OCI-LY7 (cell line): ENCODE results near the gene PSMC4. TPM values are rescaled to one million over a fixed set of nuclear protein-coding genes. Genes with fewer than 3 reads are reported as not detected.
A peak's percentile ranks its signal among the peaks of the same experiment; 100 is the strongest.

ENCODE experiments used
- BruUV-seq: library from RNA; stranded (reverse); fragments of 400-500 nt; replicated peaks from 2 replicates; lab custom pipeline; 2021; lab: Mats Ljungman, UMichigan
- CTCF ChIA-PET: fragments of 300-600 bp; sonication (Branson Sonifier 250); formaldehyde crosslinking; loops from one replicate; lab custom pipeline; 2022; ENCODE audit warnings: antibody characterized with exemption; ENCODE audit not compliant: unreplicated experiment; lab: Charles Lee
- POLR2A ChIA-PET: fragments of 300-600 bp; sonication (Branson Sonifier 250); formaldehyde crosslinking; loops from one replicate; lab custom pipeline; 2022; ENCODE audit warnings: antibody characterized with exemption; lab: Charles Lee
- DNase-seq: peaks from one replicate; pipeline ENCODE4 v3.0.0-alpha.2; 2015; ENCODE audit warnings: low spot score
- H2AFZ ChIP-seq: fragments of 200-600 bp; sonication (generic), shearing (Covaris generic); 2 replicates; pipeline ENCODE4 v1.6.1; 2014; ENCODE audit warnings: mild to moderate bottlenecking, antibody characterized with exemption, low read length, moderate library complexity
- H3K27ac ChIP-seq: fragments of 200-600 bp; sonication (generic); 2 replicates; pipeline ENCODE4 v1.5.1; 2014; ENCODE audit warnings: mixed run types, low read depth, mild to moderate bottlenecking, moderate library complexity, low read length, inconsistent platforms; ENCODE audit not compliant: poor library complexity, severe bottlenecking
- H3K36me3 ChIP-seq: fragments of 200-600 bp; sonication (generic); 2 replicates; pipeline ENCODE4 v1.6.1; 2014; ENCODE audit warnings: mild to moderate bottlenecking, antibody characterized with exemption, low read length, moderate library complexity, mixed read lengths; ENCODE audit not compliant: insufficient read depth
- H3K4me1 ChIP-seq: fragments of 200-600 bp; sonication (generic); 2 replicates; pipeline ENCODE4 v1.5.1; 2014; ENCODE audit warnings: mild to moderate bottlenecking, low read length; ENCODE audit not compliant: insufficient read depth, poor library complexity, severe bottlenecking
- H3K4me2 ChIP-seq: fragments of 200-600 bp; sonication (generic); 2 replicates; pipeline ENCODE4 v1.6.1; 2014; ENCODE audit warnings: mild to moderate bottlenecking, low read length
- H3K4me3 ChIP-seq: fragments of 200-600 bp; sonication (generic); 2 replicates; pipeline ENCODE4 v1.5.1; 2014; ENCODE audit warnings: mild to moderate bottlenecking, low read depth, low read length; ENCODE audit not compliant: poor library complexity, severe bottlenecking
- H3K79me2 ChIP-seq: fragments of 200-600 bp; sonication (generic); 2 replicates; pipeline ENCODE4 v1.6.1; 2016; ENCODE audit warnings: low read depth, mild to moderate bottlenecking, low read length, moderate library complexity, mixed read lengths; ENCODE audit not compliant: insufficient read depth
- H3K9me2 ChIP-seq: fragments of 200-600 bp; sonication (generic); 2 replicates; pipeline ENCODE4 v1.6.1; 2016; ENCODE audit warnings: mild to moderate bottlenecking, low read length, mixed read lengths; ENCODE audit not compliant: insufficient read depth
- H3K9me3 ChIP-seq: fragments of 200-600 bp; sonication (generic); 2 replicates; pipeline ENCODE4 v1.6.1; 2014; ENCODE audit warnings: mild to moderate bottlenecking, mixed run types, low read length, mixed read lengths
- H4K20me1 ChIP-seq: fragments of 200-600 bp; sonication (generic); 2 replicates; pipeline ENCODE4 v1.6.1; 2014; ENCODE audit warnings: mild to moderate bottlenecking, antibody characterized with exemption, low read length, moderate library complexity, mixed read lengths; ENCODE audit not compliant: insufficient read depth
- EZH2phosphoT487 ChIP-seq: fragments of 200-600 bp; sonication (generic); IDR thresholded peaks from 2 replicates; pipeline ENCODE4 v1.6.1; 2018; ENCODE audit warnings: low read depth, borderline replicate concordance, mild to moderate bottlenecking, mixed run types, antibody characterized with exemption, low read length, moderate library complexity, mixed read lengths
- intact Hi-C: fragments of 100-400 bp; cut with micrococcal nuclease; formaldehyde crosslinking; loops from one replicate; pipeline ENCODE4 v1.10.0; 2022; ENCODE audit not compliant: unreplicated experiment
- total RNA-seq, 2 experiments: library from RNA; depleted of rRNA in 1 of 2; stranded (reverse); fragments of >200 nt in 1 of 2; shearing (Covaris generic) in 1 of 2; gene quantifications; 2 replicates each; pipeline ENCODE4 v1.2.3, GENCODE V29; 2014 to 2022
- TF ChIP-seq, protein P1 (sequence below): fragments of 200-600 bp; sonication (generic); conservative IDR thresholded peaks from 2 replicates; pipeline ENCODE4 v1.5.1; 2014; ENCODE audit warnings: mild to moderate bottlenecking, antibody characterized with exemption, low read length, moderate library complexity, mixed read lengths

The PSMC4 gene
- total RNA-seq, 2 experiments from 2014 or later = 78.0 to 82.3 TPM

DNA sequence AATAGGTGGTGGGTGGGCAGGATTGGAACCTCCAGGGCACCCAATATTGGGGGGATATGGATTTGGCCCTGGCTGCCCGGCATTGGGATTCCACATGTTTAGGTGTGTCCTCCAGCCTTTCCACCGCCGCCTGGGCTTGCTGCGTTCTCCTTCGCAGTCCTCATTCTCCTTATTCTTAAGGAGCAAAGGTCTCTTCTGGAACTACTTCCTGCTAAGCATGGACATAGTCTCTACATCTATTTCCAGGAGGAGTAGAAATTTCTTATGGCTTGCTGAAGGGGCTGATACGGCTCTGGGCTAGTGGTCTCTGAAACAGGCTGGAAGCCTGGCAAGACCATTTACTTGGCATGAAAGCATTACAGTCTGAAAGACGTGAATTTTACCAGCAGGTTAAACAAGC is 27.4 kb upstream of the PSMC4 start:
- Histone ChIP-seq H3K79me2 (no peaks in the 10 kb centered on the region), H3K36me3 (no peaks in the 10 kb centered on the region; the same call in 1 of the 2 replicates), H3K9me2 (no peaks in the 10 kb centered on the region), H2AFZ (peak overlapping the region; percentile 67; the same call in 1 of the 2 replicates), H3K27ac (peak overlapping the region; percentile 19), H3K4me1 (peaks cover 45% of the 10 kb centered on the region), H3K4me2 (peak overlapping the region; percentile 50; the same call in 1 of the 2 replicates), H3K4me3 (no peak overlapping the region), H4K20me1 (no peaks in the 10 kb centered on the region), H3K9me3 (peaks cover 20% of the 10 kb centered on the region; the same call in 1 of the 2 replicates)
- TF ChIP-seq, protein P1, sequence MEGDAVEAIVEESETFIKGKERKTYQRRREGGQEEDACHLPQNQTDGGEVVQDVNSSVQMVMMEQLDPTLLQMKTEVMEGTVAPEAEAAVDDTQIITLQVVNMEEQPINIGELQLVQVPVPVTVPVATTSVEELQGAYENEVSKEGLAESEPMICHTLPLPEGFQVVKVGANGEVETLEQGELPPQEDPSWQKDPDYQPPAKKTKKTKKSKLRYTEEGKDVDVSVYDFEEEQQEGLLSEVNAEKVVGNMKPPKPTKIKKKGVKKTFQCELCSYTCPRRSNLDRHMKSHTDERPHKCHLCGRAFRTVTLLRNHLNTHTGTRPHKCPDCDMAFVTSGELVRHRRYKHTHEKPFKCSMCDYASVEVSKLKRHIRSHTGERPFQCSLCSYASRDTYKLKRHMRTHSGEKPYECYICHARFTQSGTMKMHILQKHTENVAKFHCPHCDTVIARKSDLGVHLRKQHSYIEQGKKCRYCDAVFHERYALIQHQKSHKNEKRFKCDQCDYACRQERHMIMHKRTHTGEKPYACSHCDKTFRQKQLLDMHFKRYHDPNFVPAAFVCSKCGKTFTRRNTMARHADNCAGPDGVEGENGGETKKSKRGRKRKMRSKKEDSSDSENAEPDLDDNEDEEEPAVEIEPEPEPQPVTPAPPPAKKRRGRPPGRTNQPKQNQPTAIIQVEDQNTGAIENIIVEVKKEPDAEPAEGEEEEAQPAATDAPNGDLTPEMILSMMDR = no peak
- no peak for TF ChIP-seq EZH2phosphoT487
- ChIA-PET CTCF (no interaction called here), POLR2A (interaction anchor here (0.6 to 2.7 kb wide), 3 partner anchors 10 to 657 kb away, joined by 4 to 19 read pairs (median 4); no protein-coding TSS in a partner anchor)
- DNase-seq = no peak
- BruUV-seq = no TSS peak
- intact Hi-C loops = no loop called here

GRCh38 chr19:39946532-39946931 is 24.4 kb upstream of the PSMC4 start:
- H4K20me1 ChIP-seq = no peaks in the 10 kb centered on the region
- ChIA-PET POLR2A (interaction anchor here (1.0 kb wide), 1 partner anchor 103 kb away, joined by 3 read pairs; no protein-coding TSS in a partner anchor), CTCF (no interaction called here)
- H3K4me1 ChIP-seq = peaks cover 45% of the 10 kb centered on the region
- H3K27ac ChIP-seq = no peak overlapping the region
- H3K79me2 ChIP-seq = no peaks in the 10 kb centered on the region
- H3K9me3 ChIP-seq = peaks cover 22% of the 10 kb centered on the region
- peaks cover 11% of the 10 kb centered on the region; the same call in 1 of the 2 replicates for H3K36me3 ChIP-seq
- no peak overlapping the region for H3K4me3 ChIP-seq
- H3K9me2 ChIP-seq = no peaks in the 10 kb centered on the region
- no peak for DNase-seq
- TF ChIP-seq, protein P1 = no peak
- TF ChIP-seq EZH2phosphoT487 = no peak
- BruUV-seq = no TSS peak
- intact Hi-C loops = no loop called here
- no peak overlapping the region for H3K4me2 ChIP-seq
- H2AFZ ChIP-seq = no peak overlapping the region

- intact Hi-C loops = no loop called here
- CTCF ChIA-PET = no interaction called here
- BruUV-seq = no TSS peak
- H3K9me2 ChIP-seq = no peaks in the 10 kb centered on the region
- H3K4me3 ChIP-seq = no peak overlapping the region
- H3K36me3 ChIP-seq = peaks cover 14% of the 10 kb centered on the region
- peaks cover 34% of the 10 kb centered on the region for H3K9me3 ChIP-seq
- no peak for DNase-seq
- no peaks in the 10 kb centered on the region for H4K20me1 ChIP-seq
- TF ChIP-seq EZH2phosphoT487 = no peak
- TF ChIP-seq, protein P1 = no peak
- peaks cover 45% of the 10 kb centered on the region for H3K4me1 ChIP-seq
- H3K79me2 ChIP-seq = no peaks in the 10 kb centered on the region
- POLR2A ChIA-PET = interaction anchor here (0.6 to 1.3 kb wide), 3 partner anchors 8 to 114 kb away, joined by 3 to 4 read pairs (median 3); no protein-coding TSS in a partner anchor
- no peak overlapping the region for H2AFZ ChIP-seq
- no peak overlapping the region for H3K27ac ChIP-seq
- H3K4me2 ChIP-seq = no peak overlapping the region
Measured at GRCh38 chr19:39949026-39949747, 21.8 kb upstream of the PSMC4 start.
